Measurements from ENCODE around the gene SLC38A1.
"Not testable (repeated sequence)": the region's sequence is repeated elsewhere in the genome, so short reads cannot be mapped to it uniquely, and the experiment has no call there.

Gene SLC38A1

DNA sequence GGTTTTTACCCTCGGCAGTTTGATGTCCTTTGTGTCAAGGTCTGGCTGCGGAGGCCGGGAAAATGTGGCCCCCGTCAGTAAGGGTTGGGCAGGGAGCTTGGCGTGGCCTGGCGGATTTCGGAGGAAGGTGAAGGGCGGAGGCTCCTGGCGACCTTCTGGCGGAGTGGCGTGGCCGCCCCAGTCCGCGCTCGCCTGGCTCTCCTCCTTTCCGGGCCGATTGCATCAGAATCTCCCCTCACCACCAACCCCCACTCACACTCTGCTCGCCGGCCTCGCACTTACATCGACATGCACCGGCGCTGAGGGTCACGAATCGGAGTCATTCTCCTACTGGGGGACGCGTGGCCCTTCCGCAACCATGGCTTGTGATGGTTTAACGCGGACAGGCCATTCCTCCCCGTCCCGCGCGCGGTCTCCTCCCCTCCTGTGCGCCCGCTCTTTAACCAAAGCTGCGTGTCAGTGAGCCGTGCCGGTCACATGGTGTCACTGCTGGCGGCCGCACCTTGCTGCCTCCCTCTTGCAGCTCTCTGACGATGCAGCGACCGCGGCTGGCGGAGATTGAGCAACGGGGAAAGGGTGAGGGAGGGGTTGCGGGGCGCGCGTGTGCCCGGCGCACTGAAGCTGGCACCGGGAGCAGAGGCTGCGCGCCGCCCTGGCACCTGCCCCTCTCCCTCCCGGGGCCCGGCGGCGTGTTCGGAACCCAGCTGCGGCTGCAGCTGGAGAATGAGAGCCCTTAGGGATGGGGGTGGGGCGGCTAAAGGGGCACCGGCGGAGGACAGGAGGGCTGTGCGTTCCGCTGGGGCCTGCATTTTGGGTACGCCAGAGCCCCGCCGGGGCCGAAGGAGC, at the start of gene SLC38A1:
SLC38A1 (minus strand) TSS at position 461 of the 846 bp plus-strand sequence. CDS start 29,243 bp downstream, outside the sequence.
- peak; percentile 91 for DNase-seq (ENCODE audit: low spot score)

DNA sequence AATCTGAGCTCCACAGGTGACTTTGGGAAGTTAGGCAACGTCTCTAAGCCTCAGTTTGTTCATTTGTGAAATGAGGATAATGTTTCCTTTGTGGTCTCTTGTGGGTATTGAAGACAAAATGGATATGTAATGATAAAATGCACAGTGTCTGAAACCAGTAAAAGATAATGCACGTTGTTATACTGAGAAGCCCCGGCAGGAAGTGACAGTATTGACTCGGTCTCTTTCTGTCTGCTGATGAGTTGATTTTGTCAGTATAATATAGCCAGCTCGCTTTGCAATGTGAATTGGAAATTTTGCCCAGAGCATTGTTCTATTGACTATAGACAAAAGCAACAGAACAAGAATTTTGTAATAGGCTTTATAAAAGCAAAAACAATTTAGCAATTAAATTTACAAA, 49.2 kb upstream of the SLC38A1 start:
- DNase-seq (ENCODE audit: low spot score) = no peak

DNA sequence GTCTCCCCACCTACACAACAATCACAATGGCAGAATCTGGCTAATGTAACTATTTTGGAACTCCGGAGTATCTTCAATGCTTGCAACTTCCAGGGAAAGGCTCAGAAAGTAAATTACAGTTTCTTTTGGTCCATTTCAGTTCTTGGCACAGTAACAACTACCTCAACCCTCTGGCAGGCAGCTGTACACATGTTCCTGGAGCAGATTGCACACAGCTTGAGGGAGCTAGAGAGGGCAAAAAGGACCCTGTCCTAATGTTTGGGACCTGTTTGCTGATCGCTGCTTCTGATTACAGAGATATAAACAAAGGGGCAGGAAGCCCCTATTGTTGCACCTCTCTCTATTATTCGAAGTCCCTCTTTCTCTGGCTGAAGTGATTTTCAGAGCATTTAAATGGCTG, 35.2 kb upstream of the SLC38A1 start:
- DNase-seq (ENCODE audit: low spot score) = no peak

DNA sequence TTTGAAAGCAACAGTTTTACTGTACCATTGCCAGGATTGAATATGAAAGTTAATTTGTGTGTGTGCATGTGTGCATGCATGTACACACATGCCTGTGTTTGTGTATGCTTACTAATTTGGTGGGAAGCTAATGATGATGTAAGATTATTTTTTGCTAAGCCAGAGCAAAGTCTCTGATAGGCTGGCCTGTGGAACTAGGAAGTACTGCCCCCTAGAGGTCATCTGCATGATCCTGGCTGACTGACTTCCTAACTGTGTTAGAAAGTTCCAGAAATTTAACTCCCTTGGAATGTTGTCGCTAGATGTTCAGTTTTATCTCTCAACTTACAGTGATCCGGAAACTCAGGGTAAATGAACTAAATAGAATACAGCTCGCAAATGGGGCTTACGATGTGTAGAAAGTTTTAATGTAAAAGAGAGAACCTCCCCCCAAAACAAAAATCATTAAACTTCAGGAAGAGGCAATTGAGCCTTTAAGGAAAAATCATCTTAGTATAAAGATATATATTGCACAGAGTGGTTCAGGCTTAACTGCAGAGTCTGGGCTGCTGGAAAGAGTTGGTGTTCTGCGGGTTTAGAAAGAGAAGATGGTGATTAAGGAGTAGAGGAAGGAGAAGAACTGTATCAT, 34.3 kb upstream of the SLC38A1 start:
- no peak for DNase-seq (ENCODE audit: low spot score)

DNA sequence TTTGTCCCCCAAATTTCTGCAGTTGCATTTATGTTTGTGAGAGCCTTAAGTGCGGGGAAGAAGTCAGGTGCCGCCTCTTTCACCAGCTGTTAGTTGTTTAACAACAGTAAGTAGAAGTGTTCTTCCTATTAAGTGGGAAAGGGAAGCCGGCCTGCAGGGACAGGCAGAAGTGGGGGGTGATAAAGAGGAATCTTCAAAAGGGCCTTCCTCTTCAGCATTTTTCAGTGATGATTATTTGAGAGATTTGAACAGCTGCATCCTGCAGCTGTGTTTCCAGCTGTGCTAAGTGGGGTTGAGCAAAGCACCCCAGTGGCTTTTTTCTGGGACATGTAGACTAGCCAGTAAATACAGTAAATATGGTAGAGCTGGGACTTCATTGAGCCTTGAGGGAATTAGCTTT, 32.1 kb upstream of the SLC38A1 start:
- DNase-seq (ENCODE audit: low spot score) = no peak

DNA sequence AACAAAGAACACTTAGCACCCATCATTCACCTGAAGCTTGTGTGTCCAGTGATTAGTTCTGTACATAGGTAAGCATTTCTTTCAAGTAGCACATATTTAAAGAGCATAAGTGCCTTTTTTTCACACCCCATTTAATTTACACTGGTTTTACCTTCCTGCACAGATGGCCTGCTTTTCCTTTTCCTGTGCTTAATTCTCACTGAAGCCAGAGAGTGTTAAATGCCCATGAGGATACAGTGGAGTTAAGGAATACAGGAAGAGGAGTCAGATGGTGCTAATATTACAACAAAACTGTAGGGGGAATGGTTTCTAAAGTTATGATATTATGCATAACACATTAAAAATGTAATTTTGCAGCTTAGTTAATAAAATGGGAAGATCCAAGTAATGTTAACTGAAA, 31.0 kb upstream of the SLC38A1 start:
- DNase-seq (ENCODE audit: low spot score) = no peak

DNA sequence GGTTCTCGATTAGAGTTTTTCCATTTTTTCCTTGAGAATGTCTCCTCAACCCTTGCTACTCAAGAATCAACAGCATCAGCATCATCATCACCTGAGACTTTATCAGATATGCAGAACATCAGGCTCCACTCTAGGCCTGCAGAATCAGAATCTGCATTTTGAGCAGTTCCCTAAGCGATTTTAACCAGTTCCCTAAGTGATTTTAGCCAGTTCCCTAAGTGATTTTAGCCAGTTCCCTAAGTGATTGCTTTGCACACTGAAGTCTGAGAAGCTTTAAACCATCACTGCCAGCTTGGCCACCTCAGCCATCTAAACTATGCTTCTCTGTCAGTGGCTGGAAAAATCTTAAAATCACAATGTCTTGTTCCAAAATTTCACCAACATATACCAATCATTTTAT, 29.4 kb upstream of the SLC38A1 start:
- no peak for DNase-seq (ENCODE audit: low spot score)

DNA sequence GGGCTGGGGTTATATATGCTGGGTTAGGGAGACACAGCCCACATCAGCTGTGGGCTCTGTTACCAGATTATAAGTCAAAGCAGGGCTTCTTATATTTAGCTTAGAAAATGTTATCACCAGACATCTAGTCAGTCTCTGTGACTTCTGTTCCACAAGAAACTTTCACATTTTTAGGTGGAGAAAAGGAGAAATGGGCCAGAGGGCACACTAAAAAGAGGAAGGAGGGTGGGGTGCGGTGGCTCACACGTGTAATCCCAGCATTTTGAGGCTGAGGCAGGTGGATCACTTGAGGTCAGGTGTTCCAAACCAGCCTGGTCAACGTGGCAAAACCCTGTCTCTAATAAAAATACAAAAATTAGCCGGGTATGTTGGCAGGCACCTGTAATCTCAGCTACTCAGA, 28.0 kb upstream of the SLC38A1 start:
- no peak for DNase-seq (ENCODE audit: low spot score)

DNA sequence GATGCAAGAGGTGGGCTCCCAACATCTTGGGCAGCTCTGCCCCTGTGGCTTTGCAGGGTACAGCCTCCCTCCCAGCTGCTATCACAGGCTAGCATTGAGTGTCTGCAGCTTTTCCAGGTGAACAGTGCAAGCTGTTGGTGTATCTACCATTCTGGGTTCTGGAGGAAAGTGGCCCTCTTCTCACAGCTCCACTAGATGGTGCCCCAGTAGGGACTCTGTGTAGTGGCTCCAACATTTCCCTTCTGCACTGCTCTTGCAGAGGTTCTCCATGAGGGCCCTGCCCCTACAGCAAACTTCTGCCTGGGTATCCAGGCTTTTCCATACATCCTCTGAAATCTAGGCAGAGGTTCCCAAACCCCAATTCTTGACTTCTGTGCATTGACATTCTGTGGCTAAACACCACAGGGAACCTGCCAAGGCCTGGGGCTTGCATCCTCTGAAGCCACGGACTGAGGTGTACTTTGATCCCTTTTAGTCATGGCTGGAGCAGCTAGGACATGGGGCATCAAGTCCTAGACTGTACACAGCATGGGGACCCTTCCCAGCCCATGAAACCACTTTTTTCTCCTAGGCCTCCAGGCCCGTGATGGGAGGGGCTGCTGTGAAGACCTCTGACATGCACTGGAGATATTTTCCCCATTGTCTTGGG, 24.0 kb upstream of the SLC38A1 start:
- no peak for DNase-seq (ENCODE audit: low spot score)

DNA sequence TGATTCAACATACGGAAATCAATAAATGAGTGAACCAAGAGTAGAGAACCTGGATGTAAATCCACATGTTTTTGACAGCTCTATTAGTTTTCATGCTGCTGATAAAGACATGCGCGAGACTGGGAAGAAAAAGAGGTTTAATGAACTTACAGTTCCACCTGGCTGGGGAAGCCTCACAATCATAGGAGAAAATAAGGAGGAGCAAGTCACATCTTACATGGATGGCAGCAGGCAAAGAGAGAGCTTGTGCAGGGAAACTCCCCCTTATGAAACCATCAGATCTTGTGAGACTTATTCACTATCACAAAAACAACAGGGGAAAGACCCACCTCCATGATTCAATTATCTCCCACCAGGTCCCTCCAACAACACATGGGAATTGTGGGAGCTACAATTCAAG, 23.1 kb upstream of the SLC38A1 start:
- not testable (repeated sequence) for DNase-seq (ENCODE audit: low spot score)

DNA sequence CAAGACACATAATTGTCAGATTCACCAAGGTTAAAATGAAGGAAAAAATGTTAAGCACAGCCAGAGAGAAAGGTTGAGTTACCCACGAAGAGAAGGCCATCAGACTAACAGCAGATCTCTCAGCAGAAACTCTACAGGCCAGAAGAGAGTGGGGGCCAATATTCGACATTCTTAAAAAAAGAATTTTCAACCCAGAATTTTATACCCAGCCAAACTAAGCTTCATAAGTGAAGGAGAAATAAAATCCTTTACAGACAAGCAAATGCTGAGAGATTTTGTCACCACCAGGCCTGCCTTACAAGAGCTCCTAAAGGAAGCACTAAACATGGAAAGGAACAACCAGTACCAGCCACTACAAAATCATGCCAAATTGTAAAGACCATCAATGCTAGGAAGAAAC, 16.3 kb upstream of the SLC38A1 start:
- not testable (repeated sequence) for DNase-seq (ENCODE audit: low spot score)

DNA sequence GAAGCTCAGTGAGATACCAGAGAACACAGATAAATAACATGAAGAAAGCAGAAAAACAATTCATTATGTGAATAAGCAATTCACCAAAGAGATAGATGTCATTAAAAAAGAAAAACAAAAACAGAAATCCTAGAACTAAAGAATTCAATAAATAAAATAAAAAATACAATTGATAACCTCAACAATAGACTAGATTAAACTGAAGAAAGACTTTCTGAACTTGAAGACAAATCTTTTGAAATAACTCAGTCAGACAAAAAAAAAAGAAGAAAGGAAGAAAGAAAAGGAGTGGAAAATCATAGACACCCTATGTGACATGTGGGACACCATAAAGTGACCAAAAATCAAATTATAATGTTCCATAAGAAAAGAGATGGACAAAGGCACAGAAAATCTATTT, 14.0 kb upstream of the SLC38A1 start:
- no peak for DNase-seq (ENCODE audit: low spot score)

DNA sequence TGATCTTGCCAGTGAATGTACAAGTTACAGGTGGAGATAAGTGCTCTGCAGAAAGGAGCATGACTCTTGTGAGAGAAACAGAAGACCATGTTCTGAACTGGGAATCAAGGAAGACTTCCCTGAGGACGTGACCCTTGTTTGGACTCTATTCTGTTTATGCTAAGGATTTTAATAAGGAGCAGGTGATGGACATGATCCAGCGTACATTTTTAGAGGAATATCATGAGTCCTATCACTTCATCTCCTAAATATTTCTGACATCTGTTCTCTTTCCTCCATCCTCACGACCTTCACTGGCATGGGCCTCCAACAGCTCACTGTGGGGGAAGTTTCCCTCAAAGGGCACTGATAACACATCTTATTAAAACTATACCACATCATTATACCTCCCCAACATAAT, 7.9 kb upstream of the SLC38A1 start:
- no peak for DNase-seq (ENCODE audit: low spot score)

DNA sequence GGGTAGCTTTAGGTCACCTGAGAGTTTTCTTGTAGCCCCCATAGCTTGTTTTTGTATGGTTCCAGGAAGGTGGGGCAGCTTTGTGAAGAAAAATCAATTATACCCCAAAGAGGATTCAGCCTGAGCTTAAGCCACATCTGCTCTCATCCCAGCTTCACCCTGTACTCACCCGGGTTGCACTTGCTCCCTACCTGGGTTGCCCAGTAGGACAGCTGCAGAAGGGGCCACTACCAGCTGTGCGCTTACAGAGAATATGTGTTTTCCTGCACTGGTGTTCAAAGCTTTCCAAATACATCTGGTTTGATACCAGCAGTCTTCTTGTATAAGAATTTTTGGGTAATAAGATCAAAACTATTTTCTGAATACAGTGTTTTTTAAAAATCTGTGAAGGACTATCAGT, 3.0 kb upstream of the SLC38A1 start:
- no peak for DNase-seq (ENCODE audit: low spot score)

DNA sequence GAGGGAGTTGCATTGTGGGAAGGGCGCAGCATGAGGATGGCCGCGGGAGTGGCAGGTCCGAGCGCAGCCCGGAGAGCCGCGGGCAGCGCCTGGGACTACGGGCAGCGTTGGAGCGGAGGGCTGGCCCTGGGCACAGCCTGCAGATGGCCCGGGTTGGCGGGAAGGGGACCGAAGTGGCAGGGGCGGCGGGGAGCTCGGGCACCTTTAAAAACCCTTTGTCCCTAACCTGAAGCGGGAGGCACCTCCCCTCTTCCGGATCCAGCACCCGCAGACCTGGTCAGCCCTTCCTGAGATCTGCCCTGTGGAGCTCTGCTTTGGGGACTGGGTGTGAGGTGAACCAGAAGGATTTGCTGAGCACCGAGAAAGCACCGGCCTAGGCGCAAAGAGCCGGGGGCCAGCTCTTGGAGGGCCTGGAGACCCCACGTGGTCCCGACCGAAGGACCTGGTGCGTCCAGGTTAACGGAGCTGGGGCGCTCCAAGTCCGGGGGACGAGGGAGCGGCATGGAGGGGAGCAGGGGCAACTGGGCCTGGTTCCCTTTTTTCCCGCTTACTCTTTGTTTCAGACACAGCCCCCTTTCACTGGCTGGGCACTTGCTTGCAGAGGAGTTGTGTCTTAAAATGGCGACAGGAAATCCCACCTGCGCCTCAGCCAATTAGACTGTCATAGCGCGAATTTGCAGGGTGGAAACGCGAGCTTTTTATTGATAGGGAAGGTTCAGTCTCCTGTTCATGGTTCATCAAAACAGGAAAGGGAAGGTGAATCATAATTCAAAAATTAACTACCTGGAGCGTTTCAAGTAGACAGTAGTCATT, 792 bp upstream of the SLC38A1 start:
- DNase-seq (ENCODE audit: low spot score) = peak; percentile 75

DNA sequence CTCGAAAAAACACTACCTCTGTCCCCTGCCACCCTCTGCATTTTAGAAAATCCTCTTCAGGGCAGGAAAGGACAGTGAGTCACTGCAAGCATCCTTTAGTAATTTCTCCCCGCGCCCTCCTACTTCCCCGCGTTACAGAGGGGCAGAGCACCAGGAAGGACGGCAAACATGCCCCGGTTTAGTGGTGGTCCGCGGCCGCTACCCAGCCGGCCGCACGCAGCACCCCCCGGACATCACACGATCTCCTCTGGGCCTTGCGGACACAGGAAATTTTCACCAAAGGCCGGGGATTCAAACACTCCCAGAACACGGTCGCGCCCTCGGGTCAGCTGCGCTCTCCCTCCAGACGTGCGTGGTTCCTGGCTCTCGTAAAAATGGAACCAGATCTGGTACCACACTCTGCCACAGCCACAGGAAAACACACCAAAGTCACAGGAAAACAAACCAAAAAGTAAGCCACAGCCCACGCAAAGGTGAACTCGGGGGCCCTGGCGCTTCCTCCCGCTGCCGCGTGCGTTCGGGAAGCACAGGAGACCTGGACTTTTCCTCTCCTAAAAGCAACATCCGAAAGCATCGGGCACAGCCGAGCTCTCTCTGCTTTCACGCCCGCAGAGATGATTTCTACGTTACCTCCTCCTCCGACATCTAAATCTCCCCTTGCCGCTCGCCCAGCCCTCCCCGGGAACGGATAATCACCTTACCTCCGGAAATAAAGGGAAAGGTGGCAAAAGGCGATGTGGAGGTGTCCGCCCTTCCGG, 839 bp downstream of the SLC38A1 start:
- no peak for DNase-seq (ENCODE audit: low spot score)

DNA sequence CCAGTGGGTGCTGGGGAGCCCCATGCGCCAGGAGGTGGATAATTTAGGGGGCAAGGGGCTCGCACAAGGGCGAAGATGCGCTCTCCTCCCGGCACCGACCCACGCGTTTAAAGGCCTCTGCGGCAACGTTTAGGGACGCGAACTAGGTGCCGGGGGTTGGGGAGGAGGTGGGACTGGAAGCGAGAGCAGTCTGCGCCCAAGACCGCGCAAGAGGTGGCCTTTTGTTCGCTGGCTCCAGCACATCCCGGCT, 1.3 kb downstream of the SLC38A1 start:
- DNase-seq (ENCODE audit: low spot score) = no peak

DNA sequence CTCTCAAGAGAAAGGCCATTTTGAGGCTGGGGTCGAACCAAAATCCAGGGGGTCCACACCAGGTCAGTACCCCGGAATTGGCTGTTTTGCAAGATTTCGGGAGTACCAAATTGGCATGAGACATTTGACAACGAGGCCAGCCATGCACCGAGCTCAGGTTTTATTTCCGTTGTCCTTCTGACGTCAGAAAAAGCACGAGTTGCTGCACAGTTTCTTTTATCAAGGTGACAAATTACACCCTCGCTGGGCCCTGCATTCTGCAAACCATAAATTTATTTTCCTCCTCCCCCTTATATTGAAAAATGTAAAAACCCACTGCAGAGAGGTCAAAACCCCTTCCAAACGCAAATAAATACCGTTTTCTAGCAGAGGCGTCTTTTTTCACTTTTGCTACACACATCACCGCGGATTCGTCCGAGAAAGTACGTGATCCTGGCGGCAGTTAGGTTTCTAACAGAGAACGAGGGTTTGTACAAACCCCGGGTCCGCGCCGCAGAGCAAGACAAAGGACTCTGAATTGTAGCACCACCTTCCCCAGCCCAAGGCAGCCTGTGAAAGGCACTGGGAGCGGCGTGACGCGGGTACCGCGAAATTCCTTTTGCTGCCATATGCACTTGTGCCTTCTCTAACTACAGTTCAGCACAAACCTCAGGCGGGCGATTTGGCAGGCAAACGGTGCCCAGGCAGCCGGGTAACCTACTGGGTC, 1.8 kb downstream of the SLC38A1 start:
- peak; percentile 80 for DNase-seq (ENCODE audit: low spot score)

DNA sequence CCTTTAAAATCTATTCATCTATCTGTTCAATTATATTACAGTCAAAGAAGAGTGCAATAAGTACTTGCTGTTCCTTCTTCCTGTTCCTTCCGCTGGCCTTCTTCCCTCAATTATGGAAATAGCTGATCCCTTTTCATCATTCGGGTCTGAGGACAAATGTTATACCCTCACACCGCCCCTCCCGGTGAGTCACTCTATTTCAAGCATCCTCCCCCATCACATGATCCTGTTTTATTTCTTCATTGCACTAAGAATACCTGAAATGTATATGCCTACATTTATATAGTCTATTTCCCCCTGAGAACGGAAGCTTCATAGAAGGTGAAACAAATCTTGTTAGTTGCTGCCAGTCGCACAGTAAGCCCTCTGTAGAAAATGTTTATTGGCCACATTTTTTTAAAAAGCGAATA, 2.5 kb downstream of the SLC38A1 start:
- no peak for DNase-seq (ENCODE audit: low spot score)

DNA sequence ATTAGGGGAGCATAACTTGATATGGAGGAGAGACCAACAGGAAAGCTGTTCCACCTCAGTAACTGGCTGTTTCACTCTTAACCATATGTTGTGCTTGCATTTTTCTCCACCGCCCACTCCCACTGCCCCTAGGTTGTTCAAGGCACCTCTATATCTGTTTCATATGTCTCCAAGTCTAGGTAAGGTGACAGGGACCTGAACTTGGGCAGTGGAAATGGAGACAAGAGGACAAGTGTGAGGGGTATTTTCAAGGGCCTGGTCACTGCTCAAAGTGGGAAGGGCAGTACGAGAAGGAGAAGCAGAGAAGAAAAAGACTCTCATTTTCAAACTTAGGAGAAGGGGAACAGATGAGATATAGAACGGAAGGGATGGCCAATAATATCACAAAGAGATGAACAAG, 3.1 kb downstream of the SLC38A1 start:
- no peak for DNase-seq (ENCODE audit: low spot score)

DNA sequence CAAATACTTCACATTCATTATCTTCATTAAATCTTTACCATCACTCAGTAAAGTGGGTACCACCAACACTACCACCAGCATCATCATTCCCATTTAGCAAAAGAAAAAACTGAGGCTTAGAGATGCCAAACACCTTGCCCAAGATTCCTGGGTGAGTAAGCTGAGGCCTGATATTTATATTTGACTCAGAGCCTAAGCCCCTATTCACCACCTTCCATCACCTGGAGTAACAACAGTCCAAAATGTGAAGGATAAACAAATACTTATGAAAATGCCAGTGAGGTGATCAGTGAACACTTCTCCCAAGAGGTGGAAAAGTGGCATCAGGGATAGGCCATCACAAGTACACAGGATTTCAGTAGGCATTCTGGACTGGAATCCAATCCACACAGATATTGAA, 3.7 kb downstream of the SLC38A1 start:
- DNase-seq (ENCODE audit: low spot score) = no peak

Measured in ecto neural progenitor cell (in vitro differentiated cells).